ENCODE measurements around the gene FUOM.

Gene FUOM

DNA sequence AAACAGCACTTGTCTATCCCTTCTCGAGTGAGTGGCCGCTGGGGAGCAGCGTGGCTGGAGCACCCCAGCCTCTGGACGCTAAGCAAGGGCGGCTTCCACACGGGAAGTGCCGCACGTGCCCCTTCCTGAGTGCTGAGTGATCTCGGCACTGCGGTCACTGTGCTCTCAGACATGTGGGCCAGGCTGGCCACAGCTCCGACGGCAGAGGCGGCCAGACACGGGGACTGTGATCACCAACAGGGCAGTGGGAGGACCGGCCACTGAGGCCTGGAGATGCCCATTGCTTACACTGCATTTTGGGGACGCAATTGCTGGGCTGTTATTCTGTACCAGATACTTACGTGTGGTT, 8.3 kb upstream of the FUOM start:
- DNase-seq, result no peak

DNA sequence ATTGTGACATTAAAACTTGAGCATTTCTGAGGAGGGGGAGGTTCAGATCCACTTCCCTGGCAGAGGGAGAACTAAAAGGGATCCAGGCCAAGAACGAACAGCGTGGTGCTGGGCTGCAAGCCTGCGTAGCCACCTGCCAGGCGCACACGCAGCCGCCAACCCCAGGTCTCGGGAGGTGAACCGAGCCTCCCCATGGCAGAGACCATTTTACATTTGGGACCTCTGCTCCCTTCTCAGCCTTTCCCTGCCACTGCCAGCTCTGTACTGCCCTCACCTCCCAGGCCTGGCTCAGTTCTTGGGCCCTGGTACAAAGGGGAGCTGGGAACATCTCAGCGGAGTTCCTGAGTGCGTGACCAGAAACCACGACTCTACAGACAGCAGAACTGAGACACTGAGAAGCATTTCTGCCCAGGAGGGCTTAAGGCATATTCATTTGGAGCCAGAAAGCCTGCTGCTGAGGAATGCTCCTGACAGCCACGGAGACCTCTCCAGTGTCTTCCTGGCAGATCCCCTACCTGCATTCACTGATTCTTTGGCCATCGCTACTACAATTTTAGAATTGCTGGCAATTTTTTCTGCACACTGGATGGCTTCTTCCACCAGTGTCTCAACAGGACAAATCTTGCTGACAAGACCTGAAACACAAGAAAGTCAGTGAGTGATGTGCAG, 7.8 kb upstream of the FUOM start:
- no peak for DNase-seq

DNA sequence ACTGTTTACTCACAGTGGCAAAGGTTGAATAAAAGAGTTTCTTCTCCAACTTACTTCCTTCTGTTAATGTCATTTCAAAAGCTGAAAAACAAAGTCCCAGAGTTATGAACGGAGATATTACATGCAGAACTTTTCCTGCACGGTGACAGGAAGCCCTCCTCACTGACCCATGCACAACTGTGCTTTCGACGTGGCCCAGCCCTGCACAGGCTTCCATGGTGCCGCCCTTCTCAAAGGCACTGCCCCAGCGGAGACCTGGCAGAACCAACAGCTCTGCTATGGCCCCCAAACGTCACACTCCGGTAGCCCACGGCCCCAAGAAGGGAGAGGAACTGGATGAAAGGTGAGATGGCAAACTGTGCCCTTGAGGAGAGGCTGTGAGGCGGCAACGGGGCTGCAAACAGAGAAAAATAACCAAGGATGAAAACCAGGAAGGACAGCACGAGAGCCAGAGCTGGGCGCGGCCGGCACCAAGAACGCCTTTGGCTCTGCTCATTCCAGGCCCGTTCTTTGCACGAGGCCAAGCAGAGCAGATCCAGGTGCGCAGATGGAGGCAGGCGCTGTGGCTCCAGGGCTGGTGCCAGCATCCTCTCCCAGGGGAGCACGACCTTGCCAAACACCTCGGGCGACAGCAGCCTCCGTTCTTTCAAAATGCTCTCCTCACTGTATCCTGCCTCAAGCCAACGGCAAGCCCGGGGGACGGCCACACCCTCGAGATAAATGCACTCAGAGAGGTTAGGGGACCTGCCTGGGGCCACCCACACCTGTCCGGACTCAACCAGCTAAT, 7.0 kb upstream of the FUOM start:
- DNase-seq, result no peak

GRCh38 chr10:133362846-133363245, 5.0 kb upstream of the FUOM start:
- DNase-seq, result no peak

- DNase-seq, result no peak
Observed at GRCh38 chr10:133361773-133362441, 4.1 kb upstream of the FUOM start.

- DNase-seq, result no peak
Observed at GRCh38 chr10:133361227-133361626, 3.4 kb upstream of the FUOM start.

GRCh38 chr10:133359972-133360610, 2.3 kb upstream of the FUOM start:
- DNase-seq, result no peak

DNA sequence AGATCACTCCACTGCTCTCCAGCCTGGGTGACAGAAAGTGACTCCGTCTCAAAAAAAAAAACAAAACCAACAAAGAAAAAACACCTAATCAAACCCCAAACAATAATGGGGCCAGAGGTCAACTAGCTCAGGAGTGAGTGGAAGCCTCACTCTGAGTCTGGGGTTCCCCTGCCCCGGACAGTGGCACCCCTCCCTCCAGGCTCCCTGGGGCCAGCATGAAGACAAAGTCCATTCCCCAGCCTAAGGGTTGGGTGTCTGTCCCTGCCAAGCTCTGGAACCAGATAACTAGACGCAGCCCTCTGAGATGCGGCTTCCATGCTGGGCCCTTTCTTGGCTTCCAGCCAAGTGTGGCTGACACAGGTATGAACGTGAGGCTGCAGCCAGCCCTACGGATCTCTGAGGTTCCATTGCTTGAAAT, 1.7 kb upstream of the FUOM start:
- no peak for DNase-seq

DNA sequence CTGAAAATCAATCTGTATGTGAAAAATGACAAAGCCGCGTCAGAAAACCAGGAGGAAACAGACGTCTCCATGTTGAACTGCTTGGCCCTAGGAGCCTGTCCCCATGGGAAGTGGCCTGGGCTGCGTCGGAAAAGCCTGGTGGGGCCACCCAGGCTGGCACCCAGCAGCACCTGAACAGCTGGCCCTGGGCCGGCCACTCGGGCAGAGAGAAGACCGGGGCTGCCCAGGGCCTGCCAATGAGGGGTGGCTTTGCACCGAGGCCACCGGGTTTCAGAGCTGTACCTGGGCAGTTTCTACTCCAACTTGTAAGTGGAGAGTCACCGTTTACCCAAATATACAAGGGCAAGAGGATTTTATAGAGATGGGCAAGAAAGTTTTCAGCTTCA, 1.1 kb upstream of the FUOM start:
- DNase-seq, result no peak

DNA sequence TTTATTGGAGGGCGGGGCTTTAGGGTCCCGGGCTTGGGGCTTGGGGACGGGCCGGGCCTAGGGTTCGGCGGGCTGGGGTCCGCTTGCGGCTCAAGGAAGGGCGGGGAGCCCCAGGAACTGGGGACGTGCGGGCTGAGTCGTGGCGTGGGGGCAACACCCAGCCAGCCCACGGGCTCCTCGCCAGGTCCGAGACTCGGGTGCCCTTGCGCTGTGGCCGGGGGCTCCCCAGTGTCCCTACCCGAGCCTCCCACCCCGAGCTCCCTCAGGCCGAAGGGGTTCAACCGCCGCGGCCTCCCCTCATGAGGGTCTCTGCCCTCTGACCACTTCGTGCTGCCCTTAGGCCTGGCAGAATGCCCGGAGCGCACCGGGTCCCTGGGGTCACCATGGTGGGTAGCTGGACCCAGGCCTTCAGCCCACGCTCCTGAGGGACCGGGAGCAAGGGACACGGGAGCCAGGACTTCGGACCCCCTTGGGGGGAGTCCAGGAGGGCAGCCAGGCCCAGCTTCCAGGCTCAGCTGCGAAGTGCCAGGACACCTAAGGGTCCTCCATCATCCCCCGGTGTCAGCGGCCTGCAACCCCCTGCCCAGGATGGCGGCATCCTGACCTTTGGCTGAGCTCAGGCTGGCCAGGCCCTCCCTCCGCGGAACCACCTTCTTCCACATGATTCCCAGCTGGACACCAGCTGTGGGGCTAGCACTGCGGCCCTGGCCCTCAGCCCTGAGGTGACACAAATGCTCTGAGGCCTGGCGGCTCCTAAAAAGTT, 524 bp upstream of the FUOM start:
- no peak for DNase-seq

GRCh38 chr10:133356549-133357284, 1.1 kb downstream of the FUOM start:
- no peak for DNase-seq

- no peak for DNase-seq
Observed at GRCh38 chr10:133355991-133356390, 1.8 kb downstream of the FUOM start.

DNA sequence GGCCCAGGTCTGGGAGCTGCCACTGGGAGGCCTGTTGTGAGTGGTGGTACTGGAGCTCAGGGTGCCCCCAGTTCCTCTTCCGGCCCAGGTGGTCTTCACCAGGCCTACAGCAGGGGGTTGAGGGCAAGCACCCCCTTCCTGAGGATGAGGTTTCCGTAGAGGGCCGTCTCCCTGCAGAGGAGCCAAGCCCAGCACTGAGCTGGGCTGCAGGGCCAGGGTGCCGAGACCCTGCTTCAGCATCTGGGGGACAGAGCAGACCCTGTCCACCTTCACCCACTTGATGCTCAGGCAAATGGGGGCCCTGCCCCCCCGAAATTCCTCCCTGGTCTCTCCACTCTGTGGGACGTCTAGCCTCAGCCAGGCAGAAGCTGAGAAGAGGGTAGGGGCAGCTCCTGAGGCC, 2.6 kb downstream of the FUOM start:
- DNase-seq, result no peak

DNA sequence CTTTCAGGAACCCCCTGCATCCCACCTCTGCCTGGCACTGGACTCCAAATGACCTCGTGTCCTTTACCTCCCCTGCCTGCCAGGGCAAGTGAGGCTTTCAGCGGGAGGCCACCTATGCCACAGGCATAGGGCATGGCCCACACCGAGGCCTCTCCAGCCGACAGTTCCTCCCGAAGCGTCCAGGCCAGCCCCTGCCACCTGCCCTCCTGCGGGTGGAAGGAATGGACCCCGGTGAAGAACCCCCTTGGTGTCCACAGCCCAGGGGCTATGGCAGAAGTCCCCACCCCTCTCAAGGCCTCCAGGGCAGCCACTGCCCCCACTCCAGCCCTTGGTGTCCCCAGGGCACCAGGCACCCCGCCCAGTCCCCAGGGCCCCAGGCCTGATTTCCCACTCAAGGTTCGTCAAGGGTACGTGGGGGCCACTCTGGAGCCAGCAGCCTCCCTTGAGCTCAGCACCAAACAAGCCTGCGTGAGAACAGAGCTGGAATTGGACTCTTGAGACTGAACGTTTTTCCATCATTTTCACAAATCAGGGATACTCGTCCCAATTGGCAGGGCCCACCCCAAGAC, 3.1 kb downstream of the FUOM start:
- no peak for DNase-seq

- DNase-seq, result no peak
Observed at GRCh38 chr10:133353988-133354605, 3.7 kb downstream of the FUOM start.

DNA sequence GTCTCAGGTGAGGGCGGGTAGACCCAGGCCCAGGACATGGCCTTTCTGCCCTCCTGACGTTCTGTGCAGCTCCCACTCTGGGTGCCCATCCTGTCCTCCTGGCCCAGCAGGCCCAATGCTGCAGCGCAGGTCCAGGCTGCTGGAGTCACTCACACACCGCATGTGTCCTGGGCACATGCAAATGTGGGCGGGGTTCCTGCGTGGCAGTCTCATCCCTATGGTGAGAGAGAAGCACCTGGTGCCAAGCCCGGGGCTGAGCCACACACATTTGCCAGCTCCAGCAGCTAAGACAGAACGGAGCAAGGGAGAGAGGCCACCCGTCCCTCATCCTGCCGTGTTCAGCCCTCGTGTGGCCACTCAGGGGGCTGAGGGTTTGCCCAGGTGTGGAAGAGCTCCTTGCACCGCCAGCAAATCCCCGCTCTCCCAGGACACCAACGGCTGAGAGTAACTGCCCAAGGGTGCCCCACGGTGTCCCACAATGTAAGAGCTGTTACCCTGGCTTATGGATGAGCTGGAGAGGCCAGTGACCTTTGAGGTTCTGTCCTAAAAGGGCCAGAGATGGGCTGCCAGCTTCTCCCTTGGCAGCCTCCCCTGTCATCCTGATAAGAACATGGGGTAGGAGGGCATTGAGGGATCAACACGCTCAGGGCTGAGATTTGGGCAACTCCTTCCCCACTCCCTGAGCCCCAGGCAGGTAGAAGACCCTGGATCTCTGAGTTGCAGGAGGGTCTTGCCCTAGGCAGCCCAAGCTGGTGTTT, 4.4 kb downstream of the FUOM start:
- no peak for DNase-seq

- no peak for DNase-seq
Observed at GRCh38 chr10:133351408-133352318, 6.2 kb downstream of the FUOM start.

- DNase-seq, result no peak
Observed at GRCh38 chr10:133350950-133351329, 6.9 kb downstream of the FUOM start.

DNA sequence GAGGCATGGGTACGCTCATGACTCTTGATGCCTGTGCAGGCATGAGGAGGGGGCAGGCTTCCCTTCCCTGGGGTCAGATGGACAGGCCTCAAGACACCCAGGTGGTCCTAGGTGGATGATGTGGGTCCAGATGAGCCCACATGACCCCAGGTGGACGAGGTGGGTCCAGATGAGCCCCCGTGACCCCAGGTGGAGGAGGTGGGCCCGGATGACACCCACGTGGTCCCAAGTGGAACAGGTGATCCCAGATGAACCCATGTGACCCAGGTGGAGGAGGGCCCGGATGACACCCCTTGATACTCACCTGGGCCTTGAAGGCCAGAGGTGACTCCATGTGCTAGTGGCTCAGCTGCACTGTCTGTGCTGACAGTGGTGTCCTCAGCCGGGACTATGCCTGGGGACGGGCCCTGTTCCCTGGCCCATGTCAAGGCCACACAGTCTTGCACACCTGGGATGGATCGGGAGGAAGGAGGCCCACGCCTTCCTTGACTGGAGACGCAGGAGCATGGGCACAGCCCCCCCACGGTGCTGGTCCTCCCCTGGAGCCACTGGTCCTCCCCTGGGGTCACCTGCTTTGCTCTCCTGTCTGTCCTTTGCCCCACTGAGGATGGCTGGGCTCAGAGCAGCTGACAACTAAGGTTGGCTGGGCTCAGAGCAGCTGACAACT, 7.4 kb downstream of the FUOM start:
- DNase-seq, result no peak

All from islet precursor cell (in vitro differentiated cells).